Erythroblast (primary cell): ENCODE results near the gene LIN7A.

Experiments used
- DNase-seq, 2 experiments: peaks; one replicate each; lab custom pipeline; 2025; lab: John Stamatoyannopoulos, UW
- GATA1 ChIP-seq: IDR thresholded peaks from 2 replicates; pipeline ENCODE4 v1.6.1; 2011; ENCODE audit warnings: low read depth, mild to moderate bottlenecking, control low read depth, low read length, moderate library complexity
- POLR2A ChIP-seq: IDR thresholded peaks from 2 replicates; pipeline ENCODE4 v1.6.1; 2011; ENCODE audit warnings: mild to moderate bottlenecking, low read length

Gene LIN7A

DNA sequence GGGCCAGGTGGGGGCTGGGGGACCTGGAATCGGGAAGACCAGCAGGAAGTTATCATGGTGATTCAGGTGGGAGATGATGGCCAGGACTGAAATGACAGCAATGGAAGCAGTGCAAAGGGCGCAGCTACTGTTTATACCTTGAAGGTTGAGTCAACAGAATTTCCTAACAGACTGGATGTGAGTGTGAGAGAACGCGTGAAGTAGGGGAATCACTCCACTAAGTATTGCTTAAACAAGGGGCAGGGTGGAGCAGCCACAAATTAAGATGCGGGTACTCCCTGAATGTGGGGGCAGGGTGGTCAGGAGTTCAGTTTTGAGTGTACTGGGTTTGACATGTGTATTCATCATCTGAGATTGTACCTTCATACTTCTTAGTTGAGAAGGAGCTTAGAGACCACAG, 175.9 kb downstream of the LIN7A start:
- DNase-seq = no peak
- TF ChIP-seq GATA1 = no peak
- TF ChIP-seq POLR2A = no peak

- no peak for DNase-seq
- TF ChIP-seq POLR2A (no peak), GATA1 (no peak)
Observed at GRCh38 chr12:80756875-80757274, 180.9 kb downstream of the LIN7A start.

- no peak for DNase-seq
- TF ChIP-seq GATA1 (no peak), POLR2A (no peak)
Observed at GRCh38 chr12:80754274-80754673, 183.5 kb downstream of the LIN7A start.

GRCh38 chr12:80752464-80752863, 185.3 kb downstream of the LIN7A start:
- no peak for TF ChIP-seq POLR2A
- no peak for TF ChIP-seq GATA1
- no peak for DNase-seq

DNA sequence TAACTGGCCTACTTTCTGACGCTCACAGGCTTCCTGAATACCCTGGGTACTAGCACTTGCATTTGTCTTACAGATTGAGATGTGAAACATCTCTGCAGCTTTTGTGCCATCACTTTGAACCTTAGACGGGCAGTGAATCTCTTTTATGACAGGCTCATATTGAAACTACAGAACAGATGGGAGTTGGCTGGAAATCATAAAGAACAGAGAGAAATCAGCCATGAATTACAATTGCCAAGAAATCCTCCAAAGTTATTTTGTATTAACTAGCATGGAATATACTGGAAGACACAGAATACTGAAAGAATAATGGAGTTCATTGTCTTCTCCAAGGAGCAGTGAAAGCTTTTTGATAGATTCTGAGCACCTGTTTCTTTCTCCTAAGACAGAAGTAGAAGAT, 188.3 kb downstream of the LIN7A start:
- TF ChIP-seq GATA1 (no peak), POLR2A (no peak)
- DNase-seq = no peak

GRCh38 chr12:80747800-80748199, 189.9 kb downstream of the LIN7A start:
- TF ChIP-seq GATA1 = no peak
- no peak for TF ChIP-seq POLR2A

DNA sequence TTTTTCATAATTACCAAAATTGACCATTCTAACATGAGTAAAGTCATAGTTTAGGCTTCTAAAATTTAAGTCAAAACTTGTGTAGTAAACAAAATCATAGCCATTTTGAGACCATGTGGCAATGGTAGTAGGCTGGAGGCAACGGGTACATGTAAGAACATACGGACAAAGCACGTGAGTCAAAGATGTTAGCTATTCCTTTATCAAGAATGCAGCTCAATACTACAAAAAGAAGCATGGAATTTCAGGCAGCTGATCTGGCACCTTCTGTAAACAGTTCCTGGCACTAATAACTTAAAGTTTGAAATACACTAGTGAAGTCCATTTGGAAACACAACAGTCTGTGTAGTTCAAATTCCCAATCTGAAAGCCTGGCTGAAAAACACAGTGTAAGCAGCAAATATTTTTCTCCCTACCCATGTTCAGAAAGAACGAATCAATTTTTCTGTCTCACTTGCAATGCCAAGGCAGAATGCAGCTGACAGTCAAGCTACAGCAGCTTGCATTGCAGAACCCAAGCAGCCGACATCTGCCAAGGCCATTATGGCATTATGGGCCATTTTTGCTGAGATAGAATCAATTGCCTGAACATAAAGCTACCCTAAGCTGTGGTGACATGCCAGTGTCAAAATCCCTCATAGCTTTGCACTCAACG, 191.8 kb downstream of the LIN7A start:
- TF ChIP-seq GATA1 (no peak), POLR2A (no peak)
- DNase-seq = no peak

More at GRCh38 chr12:80747800-80748199, 189.9 kb downstream of the LIN7A start:
- DNase-seq = no peak
